IMR-90 (cell line): ENCODE results near the gene HMX2.

Experiments used
- CEBPB ChIP-seq: IDR thresholded peaks from 2 replicates; pipeline ENCODE4 v1.6.1; 2012; ENCODE audit warnings: low read depth, low read length, improper control_type of control experiment
- MAZ ChIP-seq: IDR thresholded peaks from 2 replicates; pipeline ENCODE4 v1.6.1; 2012; ENCODE audit warnings: low read depth, mild to moderate bottlenecking, low read length, improper control_type of control experiment, moderate library complexity, borderline replicate concordance
- MXI1 ChIP-seq: IDR thresholded peaks from 2 replicates; pipeline ENCODE4 v1.6.1; 2012; ENCODE audit warnings: low read depth, mild to moderate bottlenecking, low read length, moderate library complexity, borderline replicate concordance
- NFE2L2 ChIP-seq: fragments of 150-350 bp; IDR thresholded peaks from 2 replicates; pipeline ENCODE4 v1.6.1; 2016; ENCODE audit warnings: low read depth, mild to moderate bottlenecking, low read length
- POLR2A ChIP-seq: IDR thresholded peaks from 2 replicates; pipeline ENCODE4 v1.6.1; 2012; ENCODE audit warnings: mild to moderate bottlenecking, low read depth, low read length
- RAD21 ChIP-seq: IDR thresholded peaks from 2 replicates; pipeline ENCODE4 v1.6.1; 2012; ENCODE audit warnings: low read length, improper control_type of control experiment
- RCOR1 ChIP-seq: IDR thresholded peaks from 2 replicates; pipeline ENCODE4 v1.6.1; 2012; ENCODE audit warnings: mild to moderate bottlenecking, low read length, improper control_type of control experiment; ENCODE audit not compliant: insufficient replicate concordance
- TF ChIP-seq, protein P1 (sequence below): conservative IDR thresholded peaks from 2 replicates; pipeline ENCODE4 v1.5.1; 2012; ENCODE audit warnings: mild to moderate bottlenecking, low read depth, low read length, improper control_type of control experiment
- TF ChIP-seq, protein P2 (sequence below): fragments of 150-350 bp; IDR thresholded peaks from 2 replicates; pipeline ENCODE4 v1.6.1; 2016; ENCODE audit warnings: low read depth, mild to moderate bottlenecking, low read length, moderate library complexity, borderline replicate concordance

DNA sequence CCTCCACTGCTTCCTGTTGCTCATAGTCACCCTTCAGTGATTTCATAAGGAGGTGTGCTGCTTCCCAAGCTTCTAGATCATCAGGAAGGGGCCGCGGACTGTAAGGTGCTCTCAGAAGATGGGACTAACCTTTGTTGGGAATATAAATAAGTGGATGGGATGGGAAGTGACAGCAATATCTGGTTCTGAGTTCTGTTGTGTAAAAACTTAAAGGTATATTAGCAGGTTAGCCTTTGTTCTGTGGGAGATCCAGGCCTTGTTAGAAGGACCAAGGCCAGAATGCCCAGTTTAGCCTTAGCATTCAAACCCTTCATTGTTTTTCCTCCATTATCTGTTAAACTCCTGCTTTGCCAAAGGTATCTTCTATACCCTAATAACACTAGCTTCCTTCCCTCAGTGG, 18.7 kb downstream of the HMX2 start:
- TF ChIP-seq, protein P1, sequence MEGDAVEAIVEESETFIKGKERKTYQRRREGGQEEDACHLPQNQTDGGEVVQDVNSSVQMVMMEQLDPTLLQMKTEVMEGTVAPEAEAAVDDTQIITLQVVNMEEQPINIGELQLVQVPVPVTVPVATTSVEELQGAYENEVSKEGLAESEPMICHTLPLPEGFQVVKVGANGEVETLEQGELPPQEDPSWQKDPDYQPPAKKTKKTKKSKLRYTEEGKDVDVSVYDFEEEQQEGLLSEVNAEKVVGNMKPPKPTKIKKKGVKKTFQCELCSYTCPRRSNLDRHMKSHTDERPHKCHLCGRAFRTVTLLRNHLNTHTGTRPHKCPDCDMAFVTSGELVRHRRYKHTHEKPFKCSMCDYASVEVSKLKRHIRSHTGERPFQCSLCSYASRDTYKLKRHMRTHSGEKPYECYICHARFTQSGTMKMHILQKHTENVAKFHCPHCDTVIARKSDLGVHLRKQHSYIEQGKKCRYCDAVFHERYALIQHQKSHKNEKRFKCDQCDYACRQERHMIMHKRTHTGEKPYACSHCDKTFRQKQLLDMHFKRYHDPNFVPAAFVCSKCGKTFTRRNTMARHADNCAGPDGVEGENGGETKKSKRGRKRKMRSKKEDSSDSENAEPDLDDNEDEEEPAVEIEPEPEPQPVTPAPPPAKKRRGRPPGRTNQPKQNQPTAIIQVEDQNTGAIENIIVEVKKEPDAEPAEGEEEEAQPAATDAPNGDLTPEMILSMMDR = no peak
- no peak for TF ChIP-seq POLR2A
- TF ChIP-seq CEBPB = no peak
- TF ChIP-seq, protein P2, sequence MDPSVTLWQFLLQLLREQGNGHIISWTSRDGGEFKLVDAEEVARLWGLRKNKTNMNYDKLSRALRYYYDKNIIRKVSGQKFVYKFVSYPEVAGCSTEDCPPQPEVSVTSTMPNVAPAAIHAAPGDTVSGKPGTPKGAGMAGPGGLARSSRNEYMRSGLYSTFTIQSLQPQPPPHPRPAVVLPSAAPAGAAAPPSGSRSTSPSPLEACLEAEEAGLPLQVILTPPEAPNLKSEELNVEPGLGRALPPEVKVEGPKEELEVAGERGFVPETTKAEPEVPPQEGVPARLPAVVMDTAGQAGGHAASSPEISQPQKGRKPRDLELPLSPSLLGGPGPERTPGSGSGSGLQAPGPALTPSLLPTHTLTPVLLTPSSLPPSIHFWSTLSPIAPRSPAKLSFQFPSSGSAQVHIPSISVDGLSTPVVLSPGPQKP = no peak
- no peak for TF ChIP-seq MAZ
- TF ChIP-seq RAD21 = no peak
- TF ChIP-seq RCOR1 = no peak
- no peak for TF ChIP-seq NFE2L2
- no peak for TF ChIP-seq MXI1
